WTC11 (cell line): Measurements from ENCODE around the gene PSMC1. TPM values are rescaled to one million over a fixed set of nuclear protein-coding genes. Genes with fewer than 3 reads are reported as not detected.

Experiments used
- ATAC-seq: fragments of 200-7000 bp; cut with Tn5 transposase; 2 replicates; pipeline ENCODE4 v1.10.0; 2021; ENCODE audit warnings: mild to moderate bottlenecking, moderate library complexity
- CTCF ChIA-PET: fragments of 300-600 bp; sonication (Branson Sonifier 250); formaldehyde crosslinking; loops from one replicate; lab custom pipeline; 2021; ENCODE audit warnings: antibody characterized with exemption; lab: Charles Lee
- POLR2A ChIA-PET: fragments of 350-600 bp; sonication (Branson Sonifier 250); formaldehyde crosslinking; loops from one replicate; lab custom pipeline; 2021; ENCODE audit warnings: antibody characterized with exemption; lab: Charles Lee
- DNase-seq: peaks from one replicate; pipeline ENCODE4 v3.0.0; 2021; ENCODE audit warnings: low spot score
- H3K27ac Mint-ChIP-seq: 2 replicates; pipeline ENCODE4 v1.8.0; 2021; ENCODE audit warnings: mixed read lengths
- H3K27me3 Mint-ChIP-seq: 2 replicates; pipeline ENCODE4 v1.8.0; 2021; ENCODE audit warnings: low read depth, mild to moderate bottlenecking, moderate library complexity, mixed read lengths
- H3K36me3 Mint-ChIP-seq: 2 replicates; pipeline ENCODE4 v1.8.0; 2021; ENCODE audit warnings: mixed read lengths
- H3K4me1 Mint-ChIP-seq: 2 replicates; pipeline ENCODE4 v1.8.0; 2022; ENCODE audit warnings: mixed read lengths
- H3K4me3 Mint-ChIP-seq: 2 replicates; pipeline ENCODE4 v1.8.0; 2021; ENCODE audit warnings: mild to moderate bottlenecking, moderate library complexity, mixed read lengths
- H3K9me3 Mint-ChIP-seq: 2 replicates; pipeline ENCODE4 v1.8.0; 2021; ENCODE audit warnings: mixed read lengths
- EMX1 ChIP-seq: fragments of 250-450 bp; sonication (Bioruptor Pico); IDR thresholded peaks from 2 replicates; pipeline ENCODE4 v1.8.0; 2021; ENCODE audit warnings: mild to moderate bottlenecking
- ETV6 ChIP-seq: sonication (generic); formaldehyde crosslinking; IDR thresholded peaks from 2 replicates; pipeline ENCODE4 v1.8.1; 2022; ENCODE audit warnings: mild to moderate bottlenecking, missing genetic modification reagents
- FOXJ3 ChIP-seq: sonication (generic); formaldehyde crosslinking; IDR thresholded peaks from 2 replicates; pipeline ENCODE4 v1.9.0; 2021; ENCODE audit warnings: missing genetic modification reagents, mild to moderate bottlenecking, borderline replicate concordance
- FOXP1 ChIP-seq: sonication (generic); formaldehyde crosslinking; IDR thresholded peaks from 2 replicates; pipeline ENCODE4 v1.8.0; 2022; ENCODE audit warnings: missing genetic modification reagents, mild to moderate bottlenecking, moderate library complexity, borderline replicate concordance
- IRF2 ChIP-seq: sonication (generic); formaldehyde crosslinking; IDR thresholded peaks from 2 replicates; pipeline ENCODE4 v1.8.0; 2022; ENCODE audit warnings: low read depth, missing genetic modification reagents, borderline replicate concordance
- NFATC4 ChIP-seq: fragments of 250-450 bp; sonication (Bioruptor Pico); IDR thresholded peaks from 2 replicates; pipeline ENCODE4 v1.9.0; 2021; ENCODE audit warnings: mild to moderate bottlenecking
- TP53 ChIP-seq: sonication (generic); formaldehyde crosslinking; IDR thresholded peaks from 2 replicates; pipeline ENCODE4 v1.8.1; 2023; ENCODE audit warnings: mild to moderate bottlenecking, missing genetic modification reagents
- ZNF138 ChIP-seq: sonication (generic); formaldehyde crosslinking; conservative IDR thresholded peaks from 2 replicates; pipeline ENCODE4 v1.8.1; 2022; ENCODE audit warnings: mild to moderate bottlenecking, moderate library complexity, missing genetic modification reagents
- ZNF219 ChIP-seq: sonication (generic); formaldehyde crosslinking; IDR thresholded peaks from 2 replicates; pipeline ENCODE4 v1.8.0; 2023; ENCODE audit warnings: missing genetic modification reagents, mild to moderate bottlenecking, borderline replicate concordance
- ZNF232 ChIP-seq: sonication (generic); formaldehyde crosslinking; IDR thresholded peaks from 2 replicates; pipeline ENCODE4 v1.8.0; 2022; ENCODE audit warnings: mild to moderate bottlenecking, missing genetic modification reagents
- ZNF263 ChIP-seq: sonication (generic); formaldehyde crosslinking; IDR thresholded peaks from 2 replicates; pipeline ENCODE4 v1.8.1; 2022; ENCODE audit warnings: low read depth, mild to moderate bottlenecking, moderate library complexity, missing genetic modification reagents
- ZNF416 ChIP-seq: fragments of 250-450 bp; sonication (Bioruptor Pico); IDR thresholded peaks from 2 replicates; pipeline ENCODE4 v1.9.0; 2021; ENCODE audit warnings: mild to moderate bottlenecking, inconsistent platforms
- total RNA-seq: library from RNA; stranded (reverse); gene quantifications from 3 replicates; pipeline ENCODE4 v1.2.3, GENCODE V29; 2021
- TF ChIP-seq, protein P1 (sequence below): sonication (generic); formaldehyde crosslinking; IDR thresholded peaks from 2 replicates; pipeline ENCODE4 v1.8.0; 2023; ENCODE audit warnings: missing genetic modification reagents
- TF ChIP-seq, protein P2 (sequence below): sonication (generic); formaldehyde crosslinking; IDR thresholded peaks from 2 replicates; pipeline ENCODE4 v1.8.0; 2022; ENCODE audit warnings: missing genetic modification reagents
- TF ChIP-seq, protein P3 (sequence below): sonication (generic); formaldehyde crosslinking; conservative IDR thresholded peaks from 2 replicates; pipeline ENCODE4 v1.8.1; 2023; ENCODE audit warnings: mild to moderate bottlenecking, low read depth, missing genetic modification reagents, moderate library complexity
- TF ChIP-seq, protein P4 (sequence below): fragments of 250-450 bp; sonication (Bioruptor Pico); IDR thresholded peaks from 2 replicates; pipeline ENCODE4 v1.8.0; 2021; ENCODE audit warnings: mild to moderate bottlenecking
- TF ChIP-seq, protein P5 (sequence below): sonication (generic); formaldehyde crosslinking; IDR thresholded peaks from 2 replicates; pipeline ENCODE4 v1.8.0; 2023; ENCODE audit warnings: missing genetic modification reagents, mild to moderate bottlenecking, borderline replicate concordance
- TF ChIP-seq, protein P6 (sequence below): fragments of 250-450 bp; sonication (Bioruptor Pico); IDR thresholded peaks from 2 replicates; pipeline ENCODE4 v1.9.0; 2021; ENCODE audit warnings: moderate library complexity, mild to moderate bottlenecking, inconsistent platforms, borderline replicate concordance
- TF ChIP-seq, protein P7 (sequence below): fragments of 250-450 bp; sonication (Bioruptor Pico); IDR thresholded peaks from 2 replicates; pipeline ENCODE4 v1.9.0; 2021; ENCODE audit warnings: mild to moderate bottlenecking

PSMC1 gene
- total RNA-seq, 1 experiment from 2014 or later, result 88.9 TPM

DNA sequence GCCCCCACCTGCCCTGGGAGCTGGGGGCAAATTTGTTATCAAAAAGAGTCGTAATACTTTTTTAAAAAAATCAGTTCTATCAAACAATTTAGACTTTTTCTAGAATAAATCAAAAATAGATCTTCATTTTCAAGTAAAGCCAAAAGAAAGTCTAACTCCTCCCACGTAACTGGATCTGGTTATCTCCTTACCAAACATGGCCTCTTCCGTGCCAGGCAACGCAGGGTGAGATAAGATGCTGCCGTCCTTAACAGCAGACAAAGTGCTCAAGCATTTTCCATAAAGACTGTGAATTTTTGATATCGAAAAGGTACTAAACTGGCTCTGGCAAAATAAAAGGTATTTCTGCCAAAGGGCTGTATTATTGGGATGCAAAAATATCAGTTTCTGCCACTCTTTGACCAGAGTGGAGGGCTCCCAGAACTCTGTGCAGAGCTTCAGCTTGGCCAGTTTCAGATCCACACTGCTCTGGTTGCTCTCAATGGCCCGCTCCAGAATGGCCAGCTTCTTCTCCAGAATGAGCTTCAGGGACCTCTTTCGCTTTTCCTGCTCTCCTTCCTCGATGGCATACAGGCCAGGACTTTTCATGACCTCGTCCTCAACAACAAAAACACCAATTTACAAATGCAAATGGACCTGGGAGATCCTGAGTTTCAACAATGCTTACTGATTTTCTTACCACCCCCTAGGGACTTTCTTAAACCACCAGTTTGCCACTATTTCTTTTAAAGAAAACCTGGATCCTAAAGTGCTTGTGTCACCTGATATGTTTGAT is 46.4 kb downstream of the PSMC1 start:
- CTCF ChIA-PET, result interaction anchor here (1.2 to 1.7 kb wide), 5 partner anchors 13 to 457 kb away, joined by 4 to 21 read pairs (median 5); no protein-coding TSS in a partner anchor
- peak overlapping the region; percentile 90 for H3K27ac Mint-ChIP-seq
- H3K36me3 Mint-ChIP-seq, result peaks cover 23% of the 10 kb centered on the region
- peak overlapping the region; percentile 7 for H3K4me3 Mint-ChIP-seq
- peaks cover 54% of the 10 kb centered on the region for H3K4me1 Mint-ChIP-seq
- TF ChIP-seq TP53 (CRISPR knock-in tag) (no peak), IRF2 (CRISPR knock-in tag) (no peak), FOXP1 (CRISPR knock-in tag) (no peak), FOXJ3 (CRISPR knock-in tag) (no peak), ZNF416 (CRISPR knock-in tag) (no peak)
- TF ChIP-seq, protein P1, sequence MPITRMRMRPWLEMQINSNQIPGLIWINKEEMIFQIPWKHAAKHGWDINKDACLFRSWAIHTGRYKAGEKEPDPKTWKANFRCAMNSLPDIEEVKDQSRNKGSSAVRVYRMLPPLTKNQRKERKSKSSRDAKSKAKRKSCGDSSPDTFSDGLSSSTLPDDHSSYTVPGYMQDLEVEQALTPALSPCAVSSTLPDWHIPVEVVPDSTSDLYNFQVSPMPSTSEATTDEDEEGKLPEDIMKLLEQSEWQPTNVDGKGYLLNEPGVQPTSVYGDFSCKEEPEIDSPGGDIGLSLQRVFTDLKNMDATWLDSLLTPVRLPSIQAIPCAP (CRISPR knock-in tag), result no peak
- TF ChIP-seq, protein P2, sequence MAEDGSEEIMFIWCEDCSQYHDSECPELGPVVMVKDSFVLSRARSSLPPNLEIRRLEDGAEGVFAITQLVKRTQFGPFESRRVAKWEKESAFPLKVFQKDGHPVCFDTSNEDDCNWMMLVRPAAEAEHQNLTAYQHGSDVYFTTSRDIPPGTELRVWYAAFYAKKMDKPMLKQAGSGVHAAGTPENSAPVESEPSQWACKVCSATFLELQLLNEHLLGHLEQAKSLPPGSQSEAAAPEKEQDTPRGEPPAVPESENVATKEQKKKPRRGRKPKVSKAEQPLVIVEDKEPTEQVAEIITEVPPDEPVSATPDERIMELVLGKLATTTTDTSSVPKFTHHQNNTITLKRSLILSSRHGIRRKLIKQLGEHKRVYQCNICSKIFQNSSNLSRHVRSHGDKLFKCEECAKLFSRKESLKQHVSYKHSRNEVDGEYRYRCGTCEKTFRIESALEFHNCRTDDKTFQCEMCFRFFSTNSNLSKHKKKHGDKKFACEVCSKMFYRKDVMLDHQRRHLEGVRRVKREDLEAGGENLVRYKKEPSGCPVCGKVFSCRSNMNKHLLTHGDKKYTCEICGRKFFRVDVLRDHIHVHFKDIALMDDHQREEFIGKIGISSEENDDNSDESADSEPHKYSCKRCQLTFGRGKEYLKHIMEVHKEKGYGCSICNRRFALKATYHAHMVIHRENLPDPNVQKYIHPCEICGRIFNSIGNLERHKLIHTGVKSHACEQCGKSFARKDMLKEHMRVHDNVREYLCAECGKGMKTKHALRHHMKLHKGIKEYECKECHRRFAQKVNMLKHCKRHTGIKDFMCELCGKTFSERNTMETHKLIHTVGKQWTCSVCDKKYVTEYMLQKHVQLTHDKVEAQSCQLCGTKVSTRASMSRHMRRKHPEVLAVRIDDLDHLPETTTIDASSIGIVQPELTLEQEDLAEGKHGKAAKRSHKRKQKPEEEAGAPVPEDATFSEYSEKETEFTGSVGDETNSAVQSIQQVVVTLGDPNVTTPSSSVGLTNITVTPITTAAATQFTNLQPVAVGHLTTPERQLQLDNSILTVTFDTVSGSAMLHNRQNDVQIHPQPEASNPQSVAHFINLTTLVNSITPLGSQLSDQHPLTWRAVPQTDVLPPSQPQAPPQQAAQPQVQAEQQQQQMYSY, result peak; percentile 25; the same call in 1 of the 2 replicates
- TF ChIP-seq, protein P3, sequence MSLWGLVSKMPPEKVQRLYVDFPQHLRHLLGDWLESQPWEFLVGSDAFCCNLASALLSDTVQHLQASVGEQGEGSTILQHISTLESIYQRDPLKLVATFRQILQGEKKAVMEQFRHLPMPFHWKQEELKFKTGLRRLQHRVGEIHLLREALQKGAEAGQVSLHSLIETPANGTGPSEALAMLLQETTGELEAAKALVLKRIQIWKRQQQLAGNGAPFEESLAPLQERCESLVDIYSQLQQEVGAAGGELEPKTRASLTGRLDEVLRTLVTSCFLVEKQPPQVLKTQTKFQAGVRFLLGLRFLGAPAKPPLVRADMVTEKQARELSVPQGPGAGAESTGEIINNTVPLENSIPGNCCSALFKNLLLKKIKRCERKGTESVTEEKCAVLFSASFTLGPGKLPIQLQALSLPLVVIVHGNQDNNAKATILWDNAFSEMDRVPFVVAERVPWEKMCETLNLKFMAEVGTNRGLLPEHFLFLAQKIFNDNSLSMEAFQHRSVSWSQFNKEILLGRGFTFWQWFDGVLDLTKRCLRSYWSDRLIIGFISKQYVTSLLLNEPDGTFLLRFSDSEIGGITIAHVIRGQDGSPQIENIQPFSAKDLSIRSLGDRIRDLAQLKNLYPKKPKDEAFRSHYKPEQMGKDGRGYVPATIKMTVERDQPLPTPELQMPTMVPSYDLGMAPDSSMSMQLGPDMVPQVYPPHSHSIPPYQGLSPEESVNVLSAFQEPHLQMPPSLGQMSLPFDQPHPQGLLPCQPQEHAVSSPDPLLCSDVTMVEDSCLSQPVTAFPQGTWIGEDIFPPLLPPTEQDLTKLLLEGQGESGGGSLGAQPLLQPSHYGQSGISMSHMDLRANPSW (CRISPR knock-in tag), result no peak
- TF ChIP-seq, protein P4, sequence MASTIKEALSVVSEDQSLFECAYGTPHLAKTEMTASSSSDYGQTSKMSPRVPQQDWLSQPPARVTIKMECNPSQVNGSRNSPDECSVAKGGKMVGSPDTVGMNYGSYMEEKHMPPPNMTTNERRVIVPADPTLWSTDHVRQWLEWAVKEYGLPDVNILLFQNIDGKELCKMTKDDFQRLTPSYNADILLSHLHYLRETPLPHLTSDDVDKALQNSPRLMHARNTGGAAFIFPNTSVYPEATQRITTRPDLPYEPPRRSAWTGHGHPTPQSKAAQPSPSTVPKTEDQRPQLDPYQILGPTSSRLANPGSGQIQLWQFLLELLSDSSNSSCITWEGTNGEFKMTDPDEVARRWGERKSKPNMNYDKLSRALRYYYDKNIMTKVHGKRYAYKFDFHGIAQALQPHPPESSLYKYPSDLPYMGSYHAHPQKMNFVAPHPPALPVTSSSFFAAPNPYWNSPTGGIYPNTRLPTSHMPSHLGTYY (CRISPR knock-in tag), result no peak
- peaks cover 4% of the 10 kb centered on the region for H3K9me3 Mint-ChIP-seq
- DNase-seq, result no peak
- POLR2A ChIA-PET, result no interaction called here
- H3K27me3 Mint-ChIP-seq, result no peaks in the 10 kb centered on the region; the same call in 1 of the 2 replicates
- peak; percentile 75 for ATAC-seq

DNA sequence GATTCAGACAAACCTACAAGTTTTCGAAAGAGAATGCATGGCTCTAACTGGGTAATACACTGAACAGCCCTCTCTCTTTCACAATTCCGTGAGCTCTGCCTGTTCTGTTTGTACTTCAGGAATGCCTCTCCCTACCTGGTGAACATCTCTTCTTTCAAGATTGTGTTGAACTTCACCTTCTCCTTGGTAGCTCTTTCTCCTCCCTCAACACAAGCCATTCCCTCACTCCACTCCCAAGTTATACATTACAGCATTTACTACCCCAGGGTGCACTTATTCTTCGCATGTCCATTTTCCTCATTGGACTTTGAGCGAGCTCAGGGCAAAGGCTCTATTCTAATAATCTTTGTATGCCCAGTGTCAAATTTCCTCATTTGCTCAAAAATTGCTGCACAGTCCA is 47.1 kb downstream of the PSMC1 start:
- H3K27ac Mint-ChIP-seq, result peak overlapping the region; percentile 67
- CTCF ChIA-PET, result interaction anchor here (0.6 to 1.7 kb wide), 5 partner anchors 14 to 875 kb away, joined by 3 to 8 read pairs (median 5); no protein-coding TSS in a partner anchor

More for the DNA sequence above, 47.1 kb downstream of the PSMC1 start:
- DNase-seq, result no peak
- Mint-ChIP-seq H3K27me3 (no peaks in the 10 kb centered on the region; the same call in 1 of the 2 replicates), H3K9me3 (peaks cover 4% of the 10 kb centered on the region), H3K4me3 (peak overlapping the region; percentile 14), H3K36me3 (peaks cover 20% of the 10 kb centered on the region), H3K4me1 (peaks cover 54% of the 10 kb centered on the region)
- TF ChIP-seq ZNF263 (CRISPR knock-in tag) (no peak), ZNF138 (CRISPR knock-in tag) (no peak), ETV6 (CRISPR knock-in tag) (no peak), NFATC4 (CRISPR knock-in tag) (no peak), EMX1 (CRISPR knock-in tag) (no peak), ZNF232 (no peak), ZNF219 (CRISPR knock-in tag) (no peak)
- TF ChIP-seq, protein P5, sequence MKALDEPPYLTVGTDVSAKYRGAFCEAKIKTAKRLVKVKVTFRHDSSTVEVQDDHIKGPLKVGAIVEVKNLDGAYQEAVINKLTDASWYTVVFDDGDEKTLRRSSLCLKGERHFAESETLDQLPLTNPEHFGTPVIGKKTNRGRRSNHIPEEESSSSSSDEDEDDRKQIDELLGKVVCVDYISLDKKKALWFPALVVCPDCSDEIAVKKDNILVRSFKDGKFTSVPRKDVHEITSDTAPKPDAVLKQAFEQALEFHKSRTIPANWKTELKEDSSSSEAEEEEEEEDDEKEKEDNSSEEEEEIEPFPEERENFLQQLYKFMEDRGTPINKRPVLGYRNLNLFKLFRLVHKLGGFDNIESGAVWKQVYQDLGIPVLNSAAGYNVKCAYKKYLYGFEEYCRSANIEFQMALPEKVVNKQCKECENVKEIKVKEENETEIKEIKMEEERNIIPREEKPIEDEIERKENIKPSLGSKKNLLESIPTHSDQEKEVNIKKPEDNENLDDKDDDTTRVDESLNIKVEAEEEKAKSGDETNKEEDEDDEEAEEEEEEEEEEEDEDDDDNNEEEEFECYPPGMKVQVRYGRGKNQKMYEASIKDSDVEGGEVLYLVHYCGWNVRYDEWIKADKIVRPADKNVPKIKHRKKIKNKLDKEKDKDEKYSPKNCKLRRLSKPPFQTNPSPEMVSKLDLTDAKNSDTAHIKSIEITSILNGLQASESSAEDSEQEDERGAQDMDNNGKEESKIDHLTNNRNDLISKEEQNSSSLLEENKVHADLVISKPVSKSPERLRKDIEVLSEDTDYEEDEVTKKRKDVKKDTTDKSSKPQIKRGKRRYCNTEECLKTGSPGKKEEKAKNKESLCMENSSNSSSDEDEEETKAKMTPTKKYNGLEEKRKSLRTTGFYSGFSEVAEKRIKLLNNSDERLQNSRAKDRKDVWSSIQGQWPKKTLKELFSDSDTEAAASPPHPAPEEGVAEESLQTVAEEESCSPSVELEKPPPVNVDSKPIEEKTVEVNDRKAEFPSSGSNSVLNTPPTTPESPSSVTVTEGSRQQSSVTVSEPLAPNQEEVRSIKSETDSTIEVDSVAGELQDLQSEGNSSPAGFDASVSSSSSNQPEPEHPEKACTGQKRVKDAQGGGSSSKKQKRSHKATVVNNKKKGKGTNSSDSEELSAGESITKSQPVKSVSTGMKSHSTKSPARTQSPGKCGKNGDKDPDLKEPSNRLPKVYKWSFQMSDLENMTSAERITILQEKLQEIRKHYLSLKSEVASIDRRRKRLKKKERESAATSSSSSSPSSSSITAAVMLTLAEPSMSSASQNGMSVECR (CRISPR knock-in tag), result no peak
- TF ChIP-seq, protein P6, sequence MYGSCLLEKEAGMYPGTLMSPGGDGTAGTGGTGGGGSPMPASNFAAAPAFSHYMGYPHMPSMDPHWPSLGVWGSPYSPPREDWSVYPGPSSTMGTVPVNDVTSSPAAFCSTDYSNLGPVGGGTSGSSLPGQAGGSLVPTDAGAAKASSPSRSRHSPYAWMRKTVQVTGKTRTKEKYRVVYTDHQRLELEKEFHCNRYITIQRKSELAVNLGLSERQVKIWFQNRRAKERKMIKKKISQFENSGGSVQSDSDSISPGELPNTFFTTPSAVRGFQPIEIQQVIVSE (CRISPR knock-in tag), result no peak
- TF ChIP-seq, protein P7, sequence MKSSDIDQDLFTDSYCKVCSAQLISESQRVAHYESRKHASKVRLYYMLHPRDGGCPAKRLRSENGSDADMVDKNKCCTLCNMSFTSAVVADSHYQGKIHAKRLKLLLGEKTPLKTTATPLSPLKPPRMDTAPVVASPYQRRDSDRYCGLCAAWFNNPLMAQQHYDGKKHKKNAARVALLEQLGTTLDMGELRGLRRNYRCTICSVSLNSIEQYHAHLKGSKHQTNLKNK (CRISPR knock-in tag), result no peak
- POLR2A ChIA-PET, result no interaction called here
- ATAC-seq, result peak; percentile 14; the same call in 1 of the 2 replicates
